NCI-H1092 (cell line): ENCODE results near the gene ARHGAP10.

Experiments used
- DNase-seq: peaks from one replicate; lab custom pipeline; 2025; lab: John Stamatoyannopoulos, UW

The ARHGAP10 gene

GRCh38 chr4:147825451-147826287, 93.8 kb downstream of the ARHGAP10 start:
- DNase-seq: no peak

GRCh38 chr4:147826288-147826646, 94.4 kb downstream of the ARHGAP10 start:
- no peak for DNase-seq

DNA sequence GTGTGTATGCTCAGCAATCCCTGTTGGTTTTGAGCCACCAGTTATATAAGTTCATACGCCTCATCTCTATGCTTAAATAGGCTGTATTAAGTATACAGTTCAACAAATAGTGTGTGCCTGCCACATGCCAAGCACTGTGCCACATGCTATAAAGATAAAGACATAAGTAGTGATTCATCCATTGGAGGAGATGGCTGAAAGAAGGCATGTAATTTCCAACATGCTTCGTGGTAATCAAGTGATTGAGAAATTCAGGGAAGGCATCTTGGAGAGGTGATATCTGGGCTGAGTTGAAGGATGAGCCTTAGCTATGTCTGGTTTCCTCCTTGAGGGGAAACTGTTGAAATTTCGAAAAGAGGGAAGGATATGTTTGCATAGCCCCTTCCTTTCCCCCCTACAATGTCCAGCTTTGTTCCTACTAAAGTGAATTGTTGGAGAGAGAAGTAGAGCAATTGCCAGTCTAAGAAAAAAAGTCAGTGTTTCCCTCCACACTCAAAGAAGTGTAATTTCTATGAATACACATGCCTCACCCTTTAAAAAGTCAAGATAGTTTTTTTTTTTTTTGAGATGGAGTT, 96.5 kb downstream of the ARHGAP10 start:
- DNase-seq: no peak

DNA sequence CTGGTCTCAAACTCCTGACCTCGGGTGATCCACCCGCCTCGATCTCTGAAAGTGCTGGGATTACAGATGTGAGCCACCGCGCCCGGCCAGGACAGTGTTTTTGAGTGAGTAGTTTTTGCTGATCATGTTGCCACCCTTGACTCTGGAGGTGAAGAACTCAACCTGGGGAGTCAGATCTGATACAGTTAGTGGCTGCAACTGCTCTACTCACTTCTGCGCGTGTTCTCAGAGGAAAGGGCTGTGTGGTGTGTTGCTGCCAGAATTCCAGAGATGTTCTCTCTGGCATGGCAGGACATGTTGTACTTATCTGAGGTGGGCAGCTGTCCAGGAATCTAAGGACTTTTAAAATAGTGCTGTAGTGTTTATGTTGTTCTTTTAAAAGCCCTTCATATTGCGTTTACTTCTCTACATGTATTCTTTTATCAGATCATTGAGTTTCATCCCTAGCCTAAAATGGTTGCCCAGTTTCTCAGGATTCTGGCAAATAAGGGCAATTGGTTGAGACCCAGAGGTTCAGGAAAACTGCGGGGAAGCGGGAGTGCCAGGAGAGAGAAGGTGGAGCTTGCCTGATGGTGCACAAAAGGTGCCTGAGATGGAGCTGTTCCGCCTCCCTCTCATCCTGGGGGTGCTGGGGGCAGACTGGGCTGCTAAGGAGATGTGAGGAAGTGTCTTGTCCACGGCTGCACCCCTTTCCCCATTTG, 97.7 kb downstream of the ARHGAP10 start:
- no peak for DNase-seq

DNA sequence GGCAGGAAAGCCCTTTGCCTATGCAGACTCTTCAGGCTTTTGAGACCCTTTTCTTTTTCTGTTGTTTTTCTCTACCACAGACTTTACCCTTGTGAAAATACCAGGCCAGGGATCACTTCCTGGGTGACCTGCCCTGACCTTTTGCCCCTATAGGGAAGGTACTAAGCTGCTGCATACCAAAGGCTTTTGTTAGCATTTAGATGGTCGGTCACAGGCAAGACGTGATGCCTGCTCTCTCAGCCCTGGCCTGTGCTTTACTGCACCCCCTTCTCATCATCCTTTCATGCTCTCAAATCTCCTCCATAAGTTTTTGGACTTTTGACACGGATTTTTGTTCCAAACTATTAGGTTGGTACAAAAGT, 98.2 kb downstream of the ARHGAP10 start:
- DNase-seq: no peak

- no peak for DNase-seq
These were observed 99.1 kb downstream of the ARHGAP10 start for GRCh38 chr4:147830987-147831386.

DNA sequence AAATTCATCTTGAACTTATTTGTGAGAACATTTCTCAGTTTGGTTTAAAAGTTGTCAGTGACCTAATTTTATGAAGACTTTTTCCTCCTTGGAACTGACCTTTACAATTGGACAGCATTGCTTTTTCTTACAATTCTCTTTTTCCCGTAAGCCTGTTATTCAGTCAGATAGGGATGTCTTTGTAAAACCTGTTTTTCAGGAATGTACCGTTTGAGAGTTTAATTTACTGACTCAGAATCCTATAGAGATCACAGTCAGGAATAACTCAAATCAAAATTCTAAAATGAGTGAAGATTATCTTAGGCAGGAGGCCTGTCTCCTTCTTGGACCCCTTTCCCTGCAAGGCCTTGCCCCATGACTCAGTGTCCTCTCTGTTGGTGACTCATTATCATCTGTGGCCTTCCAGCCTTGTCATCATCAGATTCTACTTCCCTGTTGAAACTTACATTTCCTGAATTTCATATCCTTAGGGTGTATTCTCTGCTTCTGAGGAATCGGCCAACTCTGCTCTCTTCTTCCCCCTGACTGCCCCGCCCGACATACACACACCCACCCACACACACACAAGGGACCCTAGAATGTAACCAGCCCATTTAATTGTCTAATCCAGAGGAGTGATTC, 99.8 kb downstream of the ARHGAP10 start:
- DNase-seq: no peak

DNA sequence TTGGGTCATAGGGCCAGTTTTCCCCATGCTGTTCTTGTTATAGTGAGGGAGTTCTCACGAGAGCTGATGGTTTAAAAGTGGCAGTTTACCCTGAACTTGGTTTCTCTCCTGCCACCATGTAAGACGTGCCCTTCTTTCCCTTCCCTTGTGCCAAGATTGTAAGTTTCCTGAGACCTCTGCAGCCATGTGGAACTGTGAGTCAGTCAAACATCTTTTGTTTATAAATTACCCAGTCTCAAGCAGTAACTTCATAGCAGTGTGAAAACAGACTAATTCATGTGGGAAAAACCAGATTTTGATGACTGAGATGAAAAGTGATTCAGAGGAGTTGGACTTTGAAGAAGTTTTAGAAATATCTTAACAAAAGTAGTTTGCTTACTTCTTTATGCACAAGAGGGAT, 101.4 kb downstream of the ARHGAP10 start:
- no peak for DNase-seq

DNA sequence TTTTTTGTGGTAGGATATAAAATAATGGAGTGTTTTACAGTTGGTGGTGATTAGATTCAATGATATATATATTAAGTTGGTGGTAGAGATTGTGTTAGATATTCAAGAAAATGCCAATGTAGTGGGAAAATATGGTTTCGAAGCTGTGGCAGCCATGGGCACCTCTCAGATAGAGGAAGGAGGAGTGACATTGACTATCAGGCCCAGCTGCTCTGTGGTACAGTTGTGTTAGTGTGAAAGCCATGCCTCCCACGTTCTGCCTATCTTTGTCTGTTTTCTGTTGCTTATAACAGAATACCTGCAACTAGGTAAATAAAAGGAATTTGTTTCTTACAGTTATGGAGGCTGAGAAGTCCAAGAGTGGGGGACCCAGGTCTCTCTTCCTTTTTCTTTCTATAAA, 101.9 kb downstream of the ARHGAP10 start:
- no peak for DNase-seq

- DNase-seq: no peak
These were observed 102.6 kb downstream of the ARHGAP10 start for GRCh38 chr4:147834480-147834879.

DNA sequence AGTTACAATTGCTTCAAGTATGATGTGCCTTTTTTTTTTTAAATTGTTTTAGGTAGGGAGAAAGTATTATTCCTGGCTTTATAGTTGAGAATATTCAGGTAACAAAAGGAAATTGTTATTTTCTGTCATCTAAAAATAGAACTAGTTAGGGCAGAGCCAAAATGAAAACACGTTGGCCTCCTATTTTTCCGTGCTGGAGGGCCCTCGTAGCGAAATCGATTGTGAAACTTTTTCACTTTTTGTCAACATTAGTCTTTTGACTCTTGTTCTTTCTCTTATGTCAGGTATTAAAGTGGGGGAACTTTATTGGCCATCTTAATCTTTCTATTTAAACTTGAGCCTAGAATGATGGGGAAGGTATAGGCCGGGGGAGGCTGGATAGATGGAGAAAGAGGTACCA, 104.9 kb downstream of the ARHGAP10 start:
- DNase-seq: no peak

GRCh38 chr4:147837435-147837834, 105.5 kb downstream of the ARHGAP10 start:
- no peak for DNase-seq

DNA sequence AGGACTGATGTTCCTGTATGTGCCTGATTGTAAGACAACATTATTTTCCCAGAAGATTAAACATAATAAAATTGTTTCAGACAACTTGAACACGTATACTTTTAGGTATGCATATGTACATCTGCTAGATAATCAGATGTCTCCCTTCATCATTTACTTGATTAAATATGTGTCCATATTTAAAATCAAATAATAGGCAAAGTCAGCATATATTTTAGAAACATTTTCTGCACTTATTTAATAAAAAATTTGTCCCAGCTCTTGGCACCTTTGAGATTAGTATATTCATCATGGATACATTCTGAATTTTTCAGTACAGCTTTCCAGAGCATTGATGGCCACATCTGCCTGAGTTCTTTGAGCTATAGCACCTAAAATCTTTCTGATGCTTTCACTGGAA, 106.0 kb downstream of the ARHGAP10 start:
- DNase-seq: no peak

DNA sequence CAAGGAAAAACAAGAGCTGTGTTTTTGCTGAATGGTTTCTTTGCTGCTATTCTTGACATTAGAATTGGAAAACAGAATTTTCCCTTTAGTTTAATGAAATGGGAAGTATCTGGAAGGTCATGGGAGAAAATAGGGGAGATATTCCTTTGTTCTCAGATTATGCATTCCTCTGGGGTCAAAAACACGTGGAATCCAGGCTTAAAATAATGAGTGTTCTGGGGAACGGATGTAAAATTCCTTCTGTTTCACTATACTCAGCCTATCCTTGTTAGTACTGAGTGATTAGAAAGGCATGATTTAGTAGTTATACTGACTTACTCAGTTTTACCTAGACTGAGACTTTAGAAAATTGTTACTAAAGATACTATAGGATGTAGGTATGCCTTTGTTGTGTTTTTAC, 107.3 kb downstream of the ARHGAP10 start:
- no peak for DNase-seq

GRCh38 chr4:147839663-147840062, 107.8 kb downstream of the ARHGAP10 start:
- DNase-seq: no peak

DNA sequence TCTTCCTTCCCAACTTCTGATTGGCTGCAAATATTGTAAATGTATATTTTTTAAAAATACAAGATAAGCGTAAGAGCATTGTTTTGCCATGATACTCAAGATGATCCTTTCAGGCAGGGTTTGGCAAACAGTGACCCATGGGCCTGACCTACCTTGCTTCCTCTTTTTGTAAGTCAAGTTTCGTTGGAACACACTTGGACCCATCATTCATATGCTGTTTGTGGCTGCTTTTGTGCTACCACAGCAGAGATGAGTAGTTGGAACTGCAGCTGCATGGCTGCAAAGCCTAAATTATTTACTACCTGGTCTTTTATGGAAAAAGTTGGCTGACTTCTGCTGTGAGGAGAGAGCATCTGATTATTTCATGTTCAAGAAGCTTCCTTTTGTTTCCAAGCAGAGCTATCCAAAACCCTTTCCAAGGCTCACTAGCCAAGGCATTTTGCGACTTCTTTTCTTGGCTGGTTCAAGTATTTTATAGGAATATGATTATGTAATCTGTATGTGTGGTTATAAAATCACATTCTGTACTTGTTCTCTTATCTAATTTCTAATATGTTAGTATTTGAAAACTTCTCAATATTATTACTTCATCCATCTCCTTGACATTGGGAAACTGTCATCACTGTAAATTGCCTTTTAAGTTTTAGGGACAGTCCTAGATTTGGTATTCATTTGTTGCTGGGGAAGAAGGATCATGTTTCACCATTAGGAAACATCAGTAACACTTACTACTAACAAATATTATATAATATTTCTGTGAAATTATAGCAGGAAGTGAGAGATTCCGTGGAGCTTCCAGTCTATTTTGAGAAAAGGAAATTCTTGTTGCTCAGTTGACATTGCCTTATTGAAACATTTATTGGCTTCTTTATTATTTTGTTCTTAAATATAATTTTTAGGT, 109.2 kb downstream of the ARHGAP10 start:
- no peak for DNase-seq

- no peak for DNase-seq
These were observed 110.7 kb downstream of the ARHGAP10 start for GRCh38 chr4:147842573-147842972.

GRCh38 chr4:147843162-147843561, 111.3 kb downstream of the ARHGAP10 start:
- no peak for DNase-seq

DNA sequence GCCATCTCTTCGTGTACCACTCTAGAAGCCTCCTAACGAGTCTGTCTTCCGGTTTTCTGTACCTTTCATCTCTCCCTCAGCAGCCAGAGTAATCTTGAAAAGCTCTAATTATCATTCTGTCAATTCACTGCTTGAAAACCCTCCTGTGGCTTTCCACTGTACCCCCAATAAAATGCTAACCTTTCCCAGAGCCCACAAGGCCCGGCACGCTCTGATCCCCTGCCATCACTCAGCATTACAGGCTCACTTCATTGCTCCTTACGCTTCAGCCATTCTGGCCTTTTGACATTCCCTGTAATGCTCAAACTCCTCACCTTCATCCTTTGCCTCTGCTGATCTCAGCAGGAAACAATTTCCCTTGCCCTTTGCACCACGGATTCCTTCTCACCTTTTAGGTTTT, 112.9 kb downstream of the ARHGAP10 start:
- no peak for DNase-seq

DNA sequence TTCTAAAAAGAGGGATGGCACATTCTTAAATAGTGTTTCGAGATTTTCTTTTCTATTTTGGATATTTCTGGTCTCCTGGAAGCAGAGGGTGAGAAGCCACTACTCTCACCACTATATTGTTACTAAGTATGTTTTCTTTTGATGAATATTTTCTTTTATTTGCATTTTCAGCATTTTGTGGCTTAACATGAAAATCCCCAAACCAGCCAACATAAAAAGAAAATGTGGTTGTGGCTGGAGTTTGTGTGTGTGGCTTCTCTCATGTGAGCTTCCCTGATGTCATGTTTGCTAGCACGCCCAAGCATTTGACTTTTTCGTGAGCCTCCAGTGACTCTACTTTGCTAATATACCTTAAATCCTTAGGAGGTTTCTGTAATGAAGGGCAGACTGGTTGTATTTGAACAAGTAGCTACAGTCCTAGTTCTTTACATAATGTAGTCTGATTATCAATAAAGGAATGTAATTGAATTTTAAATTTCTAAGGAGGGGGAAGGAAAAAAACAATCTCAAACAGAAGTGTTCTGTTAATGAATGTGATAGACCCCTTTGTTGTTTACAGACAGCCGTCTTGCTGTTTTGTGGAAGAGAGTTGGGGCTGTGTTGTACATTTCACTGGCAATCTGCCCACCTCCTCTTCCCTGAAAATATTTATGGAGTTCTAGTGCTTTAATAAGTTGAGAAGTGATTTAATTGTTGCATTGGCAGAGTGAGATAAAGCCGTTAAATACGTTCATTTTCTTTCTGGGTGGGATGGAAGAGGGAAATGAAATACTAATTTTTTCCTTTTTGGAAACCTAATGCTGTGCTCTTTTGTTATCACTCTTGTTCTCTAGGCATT, 114.6 kb downstream of the ARHGAP10 start:
- DNase-seq: no peak
